ENCODE results near the gene MTHFR. TPM values are rescaled to one million over a fixed set of nuclear protein-coding genes. Genes with fewer than 3 reads are reported as not detected.

Gene MTHFR
- total and polyA plus RNA-seq, 2 of the 4 experiments (the other 2 are of a cell fraction) = 7.3 to 7.4 TPM

GRCh38 chr1:11778844-11779623 lies 26.7 kb downstream of the MTHFR start:
- Histone ChIP-seq H3K9me1 (ENCODE audit: insufficient read depth, low read length) (no peaks in the 10 kb centered on the region), H4K91ac (ENCODE audit: insufficient read depth, low read depth, low read length) (no peak overlapping the region), H3K27ac (ENCODE audit: insufficient read depth, low read length) (no peak overlapping the region), H2BK15ac (ENCODE audit: low read depth, low read length) (no peak overlapping the region), H2BK5ac (ENCODE audit: low read depth, low read length, poor library complexity, severe bottlenecking) (no peak overlapping the region), H3K4me3 (ENCODE audit: insufficient read depth, low read depth, low read length) (no peak overlapping the region), H2AFZ (replicated peaks; ENCODE audit: low read length, poor library complexity) (no peak overlapping the region), H2AK5ac (ENCODE audit: low read depth, low read length) (no peak overlapping the region), H3K4ac (ENCODE audit: low read depth, low read length) (no peak overlapping the region), H3K23ac (ENCODE audit: low read depth, low read length) (no peak overlapping the region), H3K9me3 (ENCODE audit: control insufficient read depth, insufficient read depth, low read length) (no peaks in the 10 kb centered on the region), H2BK20ac (ENCODE audit: low read depth, low read length) (no peak overlapping the region), H3K9ac (ENCODE audit: low read depth, low read length) (no peak overlapping the region), H3K4me2 (ENCODE audit: low read depth, low read length) (no peak overlapping the region), H4K8ac (ENCODE audit: low read depth in 2 of 2, low read length in 2 of 2) (no peak overlapping the region), H3K79me1 (ENCODE audit: low read depth in 1 of 2, low read length in 2 of 2) (no peaks in the 10 kb centered on the region), H4K5ac (ENCODE audit: low read depth, low read length) (no peak overlapping the region), H3K4me1 (ENCODE audit: control insufficient read depth, insufficient read depth, low read length) (no peaks in the 10 kb centered on the region), H3K56ac (ENCODE audit: extremely low read depth, insufficient read depth, low read length) (no peak overlapping the region), H4K20me1 (ENCODE audit: insufficient read depth, low read length) (no peaks in the 10 kb centered on the region), H3K14ac (replicated peaks; ENCODE audit: low read depth, low read length) (no peak overlapping the region), H3K18ac (ENCODE audit: low read depth, low read length) (no peak overlapping the region), H3K36me3 (ENCODE audit: control insufficient read depth, insufficient read depth, low read length) (no peaks in the 10 kb centered on the region), H2AK9ac (replicated peaks; ENCODE audit: low read depth, low read length, poor library complexity) (no peak overlapping the region), H2BK120ac (ENCODE audit: low read depth, low read length) (no peak overlapping the region), H3K27me3 (ENCODE audit: control insufficient read depth, insufficient read depth, low read length) (peaks cover 2% of the 10 kb centered on the region)
- CTCF ChIA-PET = no interaction called here
- DNase-seq (no peak), ATAC-seq (ENCODE audit: low read depth) (no peak)
- intact Hi-C loops (cut with micrococcal nuclease) = no loop called here
- dilution Hi-C loops (cut with HindIII; ENCODE audit: low sequenced_read_pairs, unreplicated experiment) = no loop called here
- in situ Hi-C loops (cut with MboI; ENCODE audit: low sequenced_read_pairs) = no loop called here
- 83% methylated on average over 4 of the region's 15 CpGs; no CpG with 5 or more reads in 1 of the 2 experiments for WGBS, 2 experiments (ENCODE audit: extremely low coverage in 2 of 2, insufficient read length in 1 of 2)
- BruUV-seq (replicated peaks) = no TSS peak
- TF ChIP-seq CTCF (conservative IDR thresholded peaks at IDR 0.05; ENCODE audit: low read depth, low read length) (no peak), RFX5 (IDR thresholded peaks at IDR 0.05; ENCODE audit: low read depth, low read length) (no peak), MAFK (IDR thresholded peaks at IDR 0.05; ENCODE audit: low read depth, low read length) (no peak), POLR2A (IDR thresholded peaks at IDR 0.05; ENCODE audit: low read depth, low read length) (no peak), MXI1 (IDR thresholded peaks at IDR 0.05; ENCODE audit: borderline replicate concordance, low read depth, low read length) (no peak), FOS (IDR thresholded peaks at IDR 0.05; ENCODE audit: low read depth, low read length) (no peak), MAZ (IDR thresholded peaks at IDR 0.05; ENCODE audit: borderline replicate concordance, low read depth, low read length) (no peak), SMC3 (IDR thresholded peaks at IDR 0.05; ENCODE audit: low read depth, low read length) (no peak), ELK1 (IDR thresholded peaks at IDR 0.05; ENCODE audit: borderline replicate concordance, low read depth, low read length) (no peak), USF2 (IDR thresholded peaks at IDR 0.05; ENCODE audit: low read depth, low read length) (no peak), NFE2L2 (IDR thresholded peaks at IDR 0.05; ENCODE audit: low read depth, low read length) (no peak), BHLHE40 (IDR thresholded peaks at IDR 0.05; ENCODE audit: low read depth, low read length) (no peak), RAD21 (IDR thresholded peaks at IDR 0.05; ENCODE audit: low read length) (no peak), CEBPB (IDR thresholded peaks at IDR 0.05; ENCODE audit: low read depth, low read length) (no peak)
- POLR2A ChIA-PET (ENCODE audit: unreplicated experiment) = no interaction called here
